HEK293T (cell line): ENCODE data around the gene TPPP2.
"Not testable (repeated sequence)": the region's sequence is repeated elsewhere in the genome, so short reads cannot be mapped to it uniquely, and the experiment has no call there.

Experiments
- CTBP1 ChIP-seq: fragments of 450-650 bp; IDR thresholded peaks from 2 replicates; pipeline ENCODE4 v1.6.1; 2016; ENCODE audit warnings: borderline replicate concordance
- ELF4 ChIP-seq: fragments of 450-650 bp; IDR thresholded peaks from 2 replicates; pipeline ENCODE4 v1.6.1; 2017; ENCODE audit warnings: antibody characterized with exemption
- FOXA1 ChIP-seq: fragments of 450-650 bp; IDR thresholded peaks from 2 replicates; pipeline ENCODE4 v1.6.1; 2016; ENCODE audit warnings: mild to moderate bottlenecking
- FOXK2 ChIP-seq: fragments of 450-650 bp; IDR thresholded peaks from 2 replicates; pipeline ENCODE4 v1.6.1; 2016; ENCODE audit warnings: mild to moderate bottlenecking
- FOXM1 ChIP-seq: fragments of 450-650 bp; IDR thresholded peaks from 2 replicates; pipeline ENCODE4 v1.6.1; 2017; ENCODE audit warnings: mild to moderate bottlenecking, borderline replicate concordance
- L3MBTL2 ChIP-seq: fragments of 450-650 bp; conservative IDR thresholded peaks from 2 replicates; pipeline ENCODE4 v1.6.1; 2016; ENCODE audit warnings: mild to moderate bottlenecking
- NFRKB ChIP-seq: fragments of 450-650 bp; IDR thresholded peaks from 2 replicates; pipeline ENCODE4 v1.6.1; 2016; ENCODE audit warnings: mild to moderate bottlenecking, moderate library complexity
- SP1 ChIP-seq: fragments of 450-650 bp; IDR thresholded peaks from 2 replicates; pipeline ENCODE4 v1.6.1; 2017
- SUZ12 ChIP-seq: fragments of 450-650 bp; IDR thresholded peaks from 2 replicates; pipeline ENCODE4 v1.6.1; 2016; ENCODE audit warnings: mild to moderate bottlenecking
- TARDBP ChIP-seq: fragments of 450-650 bp; IDR thresholded peaks from 2 replicates; pipeline ENCODE4 v1.6.1; 2016
- ZNF384 ChIP-seq: fragments of 450-650 bp; IDR thresholded peaks from 2 replicates; pipeline ENCODE4 v1.6.1; 2016
- TF ChIP-seq, protein P1 (sequence below): fragments of 450-650 bp; IDR thresholded peaks from 2 replicates; pipeline ENCODE4 v1.6.1; 2016

DNA sequence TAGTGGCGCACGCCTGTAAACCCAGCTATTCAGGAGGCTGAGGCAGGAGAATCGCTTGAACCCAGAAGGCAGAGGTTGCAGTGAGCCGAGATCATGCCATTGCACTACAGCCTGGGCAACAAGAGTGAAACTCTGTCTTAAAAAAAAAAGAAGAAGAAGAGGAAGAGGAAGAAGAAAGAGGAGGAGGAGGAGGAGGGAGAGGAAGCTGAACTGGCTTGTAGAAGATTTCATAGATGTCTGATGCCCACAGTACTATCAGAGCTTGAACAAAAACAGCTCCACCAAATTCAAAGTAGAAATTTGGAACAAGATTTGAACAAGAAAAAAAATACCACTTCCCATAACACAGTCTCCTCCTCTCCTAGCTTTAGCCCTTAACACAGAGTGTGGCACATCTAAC, 44.4 kb upstream of the TPPP2 start:
- not testable (repeated sequence) for TF ChIP-seq FOXM1, FOXA1, SP1, SUZ12, NFRKB, TARDBP, ZNF384, ELF4, CTBP1, L3MBTL2, FOXK2
- TF ChIP-seq, protein P1, sequence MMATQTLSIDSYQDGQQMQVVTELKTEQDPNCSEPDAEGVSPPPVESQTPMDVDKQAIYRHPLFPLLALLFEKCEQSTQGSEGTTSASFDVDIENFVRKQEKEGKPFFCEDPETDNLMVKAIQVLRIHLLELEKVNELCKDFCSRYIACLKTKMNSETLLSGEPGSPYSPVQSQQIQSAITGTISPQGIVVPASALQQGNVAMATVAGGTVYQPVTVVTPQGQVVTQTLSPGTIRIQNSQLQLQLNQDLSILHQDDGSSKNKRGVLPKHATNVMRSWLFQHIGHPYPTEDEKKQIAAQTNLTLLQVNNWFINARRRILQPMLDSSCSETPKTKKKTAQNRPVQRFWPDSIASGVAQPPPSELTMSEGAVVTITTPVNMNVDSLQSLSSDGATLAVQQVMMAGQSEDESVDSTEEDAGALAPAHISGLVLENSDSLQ, result not testable (repeated sequence)
